ENCODE measurements around the gene RAB1B.

DNA sequence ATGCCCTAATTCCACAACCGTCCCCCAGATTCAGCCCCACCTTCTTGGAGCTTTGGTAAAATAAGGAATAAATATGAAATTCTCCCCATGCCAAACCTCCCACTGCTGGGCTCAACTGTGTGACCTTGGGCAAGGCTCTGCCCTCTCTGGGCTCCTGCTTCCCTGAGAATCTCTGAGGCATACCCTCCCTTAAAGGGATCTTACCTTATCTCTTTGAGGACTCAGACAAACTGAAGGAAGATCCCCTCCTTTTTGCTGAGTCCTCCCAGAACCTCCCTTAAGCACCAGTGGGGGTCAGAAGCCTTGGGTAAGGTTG is 45.7 kb downstream of the RAB1B start:
- TF ChIP-seq POLR2AphosphoS5 (IDR thresholded peaks at IDR 0.05; ENCODE audit: low read length) (no peak), TAF1 (IDR thresholded peaks at IDR 0.05; ENCODE audit: borderline replicate concordance, low read depth, low read length) (no peak)
- TF ChIP-seq, protein P1, sequence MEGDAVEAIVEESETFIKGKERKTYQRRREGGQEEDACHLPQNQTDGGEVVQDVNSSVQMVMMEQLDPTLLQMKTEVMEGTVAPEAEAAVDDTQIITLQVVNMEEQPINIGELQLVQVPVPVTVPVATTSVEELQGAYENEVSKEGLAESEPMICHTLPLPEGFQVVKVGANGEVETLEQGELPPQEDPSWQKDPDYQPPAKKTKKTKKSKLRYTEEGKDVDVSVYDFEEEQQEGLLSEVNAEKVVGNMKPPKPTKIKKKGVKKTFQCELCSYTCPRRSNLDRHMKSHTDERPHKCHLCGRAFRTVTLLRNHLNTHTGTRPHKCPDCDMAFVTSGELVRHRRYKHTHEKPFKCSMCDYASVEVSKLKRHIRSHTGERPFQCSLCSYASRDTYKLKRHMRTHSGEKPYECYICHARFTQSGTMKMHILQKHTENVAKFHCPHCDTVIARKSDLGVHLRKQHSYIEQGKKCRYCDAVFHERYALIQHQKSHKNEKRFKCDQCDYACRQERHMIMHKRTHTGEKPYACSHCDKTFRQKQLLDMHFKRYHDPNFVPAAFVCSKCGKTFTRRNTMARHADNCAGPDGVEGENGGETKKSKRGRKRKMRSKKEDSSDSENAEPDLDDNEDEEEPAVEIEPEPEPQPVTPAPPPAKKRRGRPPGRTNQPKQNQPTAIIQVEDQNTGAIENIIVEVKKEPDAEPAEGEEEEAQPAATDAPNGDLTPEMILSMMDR (IDR thresholded peaks at IDR 0.05 in 2 of 3, conservative IDR thresholded peaks at IDR 0.05 in 1 of 3; ENCODE audit: control insufficient read depth in 2 of 3, extremely low read depth in 1 of 3, insufficient read depth in 1 of 3, low read depth in 3 of 3, low read length in 3 of 3) = no peak
